ENCODE results near the gene VAMP2. TPM values are rescaled to one million over a fixed set of nuclear protein-coding genes. Genes with fewer than 3 reads are reported as not detected.

VAMP2 gene
- total and polyA plus RNA-seq, 2 donors (not counting 1 experiment from before 2014, with no cell fraction given): 162 to 209 TPM

DNA sequence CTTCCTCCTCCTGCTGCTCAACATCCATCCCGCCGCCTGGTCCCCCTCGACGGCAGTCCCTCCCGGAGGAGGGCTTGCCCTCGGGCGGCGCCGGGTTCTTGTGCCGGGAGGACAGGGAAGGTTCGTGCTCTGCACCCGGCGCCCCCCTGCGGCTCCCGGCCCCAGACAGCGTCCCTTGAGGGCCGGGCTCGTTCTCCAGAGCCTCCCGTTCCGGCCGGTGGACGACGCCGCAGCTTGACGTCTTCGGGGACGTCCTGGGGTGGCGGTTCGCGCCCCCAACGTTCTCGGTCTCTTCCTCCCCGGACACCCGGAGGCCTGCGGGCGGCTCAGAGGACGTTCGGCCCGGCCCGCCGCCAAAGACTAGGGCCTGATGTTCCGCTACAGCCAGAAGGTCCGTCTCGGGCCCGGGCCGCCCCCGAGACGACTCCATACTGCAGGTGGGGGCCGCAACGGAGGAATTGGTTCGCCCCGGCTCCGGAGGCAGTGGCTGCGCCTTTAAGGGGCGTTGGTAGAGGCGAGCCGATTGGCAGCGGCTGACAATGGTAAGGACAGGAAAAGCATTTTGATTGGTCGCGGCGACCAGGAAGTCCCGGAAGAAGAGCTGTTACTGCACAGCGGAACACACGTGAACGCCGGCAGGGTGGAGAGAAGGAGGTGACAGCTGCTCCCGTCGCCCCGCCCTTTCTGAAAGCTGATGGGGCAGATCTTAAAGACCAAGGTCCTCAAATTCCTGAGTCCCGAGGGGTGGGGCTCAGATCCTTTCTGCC lies 27.1 kb upstream of the VAMP2 start, which contains the start of gene BORCS6:
Gene BORCS6 (minus strand): TSS at position 470 of the 767 bp plus-strand sequence. CDS start 40 bp downstream, at position 430.
- no peaks in the 10 kb centered on the region for H3K9me3 Mint-ChIP-seq (ENCODE audit: insufficient read depth)
- no peaks in the 10 kb centered on the region for H3K79me2 ChIP-seq (ENCODE audit: control insufficient read depth, insufficient read depth, low read length)
- ATAC-seq (ENCODE audit: low read depth) (peak; percentile 64), DNase-seq (peak; percentile 97)
- peak within 1 kb of the TSS; percentile 89 to 93 for H3K27ac ChIP-seq (ENCODE audit: low read length in 2 of 2)
- no peak within 1 kb of the TSS for H3K4me3 Mint-ChIP-seq
- H3K4me2 ChIP-seq (replicated peaks; ENCODE audit: low read depth, low read length, poor library complexity, severe bottlenecking): peak within 1 kb of the TSS; percentile 92
- POLR2A ChIA-PET: interaction anchor here (0.6 to 7.8 kb wide), 20 partner anchors 9 to 275 kb away, joined by 3 to 118 read pairs (median 4); partner anchors contain the start of genes CTC1, PFAS, SLC25A35 and TMEM107
- H3K9ac ChIP-seq (ENCODE audit: low read length): peak within 1 kb of the TSS; percentile 97
- H3K4me3 ChIP-seq (ENCODE audit: control extremely low read depth in 1 of 5, extremely low read depth in 1 of 5, insufficient read depth in 1 of 5, low read depth in 2 of 5, low read length in 4 of 5): peak within 1 kb of the TSS; percentile 27 to 97 (median 74)
- TF ChIP-seq, protein P1, sequence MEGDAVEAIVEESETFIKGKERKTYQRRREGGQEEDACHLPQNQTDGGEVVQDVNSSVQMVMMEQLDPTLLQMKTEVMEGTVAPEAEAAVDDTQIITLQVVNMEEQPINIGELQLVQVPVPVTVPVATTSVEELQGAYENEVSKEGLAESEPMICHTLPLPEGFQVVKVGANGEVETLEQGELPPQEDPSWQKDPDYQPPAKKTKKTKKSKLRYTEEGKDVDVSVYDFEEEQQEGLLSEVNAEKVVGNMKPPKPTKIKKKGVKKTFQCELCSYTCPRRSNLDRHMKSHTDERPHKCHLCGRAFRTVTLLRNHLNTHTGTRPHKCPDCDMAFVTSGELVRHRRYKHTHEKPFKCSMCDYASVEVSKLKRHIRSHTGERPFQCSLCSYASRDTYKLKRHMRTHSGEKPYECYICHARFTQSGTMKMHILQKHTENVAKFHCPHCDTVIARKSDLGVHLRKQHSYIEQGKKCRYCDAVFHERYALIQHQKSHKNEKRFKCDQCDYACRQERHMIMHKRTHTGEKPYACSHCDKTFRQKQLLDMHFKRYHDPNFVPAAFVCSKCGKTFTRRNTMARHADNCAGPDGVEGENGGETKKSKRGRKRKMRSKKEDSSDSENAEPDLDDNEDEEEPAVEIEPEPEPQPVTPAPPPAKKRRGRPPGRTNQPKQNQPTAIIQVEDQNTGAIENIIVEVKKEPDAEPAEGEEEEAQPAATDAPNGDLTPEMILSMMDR (IDR thresholded peaks at IDR 0.05): no peak
- TF ChIP-seq EZH2 (IDR thresholded peaks at IDR 0.05; ENCODE audit: borderline replicate concordance, insufficient read depth, low read depth, low read length, poor library complexity, severe bottlenecking): no peak
- peak within 1 kb of the TSS; percentile 93 for H2AFZ ChIP-seq (ENCODE audit: insufficient read depth, low read depth, low read length, poor library complexity, severe bottlenecking)
- no peaks in the 10 kb centered on the region for H3K27me3 Mint-ChIP-seq
- WGBS (ENCODE audit: insufficient coverage): under 1% methylated on average over 66 of the region's 70 CpGs
- peaks cover 11% of the 10 kb centered on the region for H3K4me1 Mint-ChIP-seq
- H3K27ac Mint-ChIP-seq: no peak within 1 kb of the TSS
- H3K27me3 ChIP-seq (replicated peaks in 1 of 4; ENCODE audit: control extremely low read depth in 1 of 4, control insufficient read depth in 3 of 4, insufficient read depth in 4 of 4, low read length in 3 of 4): no peaks in the 10 kb centered on the region
- no peaks in the 10 kb centered on the region for H3K9me3 ChIP-seq (ENCODE audit: control extremely low read depth in 1 of 3, control insufficient read depth in 2 of 3, insufficient read depth in 1 of 3, low read length in 2 of 3)
- H3K36me3 ChIP-seq (replicated peaks in 1 of 2; ENCODE audit: control extremely low read depth in 1 of 2, control insufficient read depth in 1 of 2, extremely low read depth in 1 of 2, insufficient read depth in 2 of 2, low read length in 1 of 2): no peaks in the 10 kb centered on the region
- peaks cover 36 to 53% of the 10 kb centered on the region in 2 donors for H3K4me1 ChIP-seq (ENCODE audit: control insufficient read depth in 2 of 2, insufficient read depth in 2 of 2, low read length in 2 of 2)
- intact Hi-C loops (cut with micrococcal nuclease): loop anchor here (1.0 kb wide), 4 partner anchors 10 to 105 kb away; partner anchors contain the start of gene SLC25A35
- H4K20me1 ChIP-seq (ENCODE audit: control insufficient read depth, insufficient read depth, low read length, poor library complexity, severe bottlenecking): peaks cover 17% of the 10 kb centered on the region
- CTCF ChIA-PET: interaction anchor here (0.6 to 7.6 kb wide), 11 partner anchors 9 to 111 kb away, joined by 3 to 86 read pairs (median 4); partner anchors contain the start of gene RANGRF

Measured in B cell (primary cell).